ENCODE data around the gene PADI4. TPM values are rescaled to one million over a fixed set of nuclear protein-coding genes. Genes with fewer than 3 reads are reported as not detected.
"Not testable (repeated sequence)": the region's sequence is repeated elsewhere in the genome, so short reads cannot be mapped to it uniquely, and the experiment has no call there.

The PADI4 gene
- total RNA-seq, 1 experiment from 2014 or later, result not detected

DNA sequence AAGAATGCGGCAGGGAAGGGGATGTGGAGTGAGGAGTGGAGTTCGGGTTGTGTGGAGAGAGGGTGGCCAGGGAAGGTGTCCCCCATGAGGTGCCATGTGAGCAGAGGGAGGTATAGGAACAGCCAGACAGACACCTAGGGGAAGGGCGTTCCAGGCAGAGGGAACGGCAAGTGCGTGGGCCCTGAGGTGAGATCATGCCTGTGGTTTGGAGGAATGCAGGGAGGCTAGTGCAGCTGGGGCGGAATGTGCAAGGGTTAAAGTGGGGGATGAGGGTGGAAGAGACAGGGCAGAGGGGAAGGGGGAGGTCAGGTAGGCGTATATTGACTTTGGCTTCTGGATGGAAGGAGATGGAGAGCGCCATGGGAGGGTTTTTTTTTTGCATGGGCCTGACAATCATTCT, 32.4 kb downstream of the PADI4 start:
- Histone ChIP-seq H3K27ac (ENCODE audit: low read length) (no peak overlapping the region), H3K36me3 (ENCODE audit: control insufficient read depth, insufficient read depth, low read length) (no peaks in the 10 kb centered on the region), H3K9me3 (ENCODE audit: control insufficient read depth, insufficient read depth, low read depth, low read length) (no peaks in the 10 kb centered on the region), H3K4me3 (ENCODE audit: low read depth in 2 of 2, low read length in 2 of 2) (no peak overlapping the region), H3K4me1 (ENCODE audit: control insufficient read depth, insufficient read depth, low read length) (peaks cover 8% of the 10 kb centered on the region; the same call in 1 of the 2 replicates), H3K27me3 (ENCODE audit: control insufficient read depth, insufficient read depth, low read length) (no peaks in the 10 kb centered on the region)
- DNase-seq (ENCODE audit: low read depth, low spot score) (no peak), ATAC-seq (0 out of 2 replicates have a peak, but pooled peaks have one; percentile 26)
- in situ Hi-C loops (cut with HindIII; ENCODE audit: low pct_unique_long_range_greater_than_20kb, low sequenced_read_pairs), result no loop called here
- intact Hi-C loops (cut with micrococcal nuclease; ENCODE audit: unreplicated experiment), result no loop called here
- ChIA-PET CTCF (no interaction called here), POLR2A (no interaction called here)
- BruUV-seq (replicated peaks), result no TSS peak
- no peak for TF ChIP-seq SIN3A (IDR thresholded peaks at IDR 0.05; ENCODE audit: borderline replicate concordance, insufficient read depth, low read depth, low read length)
- no peak for TF ChIP-seq POLR2AphosphoS5 (IDR thresholded peaks at IDR 0.05; ENCODE audit: low read depth, low read length)

DNA sequence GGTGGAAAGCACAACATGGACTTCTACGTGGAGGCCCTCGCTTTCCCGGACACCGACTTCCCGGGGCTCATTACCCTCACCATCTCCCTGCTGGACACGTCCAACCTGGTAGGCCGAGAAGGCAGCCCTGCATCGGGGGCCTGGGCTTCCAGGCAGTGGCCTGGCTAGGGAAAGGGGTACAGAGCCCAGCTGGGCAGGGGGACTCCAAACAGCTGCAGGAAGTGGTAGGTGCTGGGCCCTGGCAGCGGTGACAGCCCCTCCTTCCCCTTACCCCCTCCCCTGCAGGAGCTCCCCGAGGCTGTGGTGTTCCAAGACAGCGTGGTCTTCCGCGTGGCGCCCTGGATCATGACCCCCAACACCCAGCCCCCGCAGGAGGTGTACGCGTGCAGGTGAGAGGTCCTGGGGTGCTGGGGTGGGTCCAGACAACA, 34.0 kb downstream of the PADI4 start:
- ATAC-seq (no peak), DNase-seq (ENCODE audit: low read depth, low spot score) (no peak)
- Histone ChIP-seq H3K36me3 (ENCODE audit: control insufficient read depth, insufficient read depth, low read length) (no peaks in the 10 kb centered on the region), H3K9me3 (ENCODE audit: control insufficient read depth, insufficient read depth, low read depth, low read length) (no peaks in the 10 kb centered on the region), H3K27ac (ENCODE audit: low read length) (no peak overlapping the region), H3K27me3 (ENCODE audit: control insufficient read depth, insufficient read depth, low read length) (no peaks in the 10 kb centered on the region), H3K4me3 (ENCODE audit: low read depth in 2 of 2, low read length in 2 of 2) (no peak overlapping the region), H3K4me1 (ENCODE audit: control insufficient read depth, insufficient read depth, low read length) (0 out of 2 replicates have a peak, but pooled peaks cover 2% of the 10 kb centered on the region)
- CTCF ChIA-PET, result no interaction called here
- POLR2A ChIA-PET, result no interaction called here
- TF ChIP-seq POLR2AphosphoS5 (IDR thresholded peaks at IDR 0.05; ENCODE audit: low read depth, low read length) (no peak), SIN3A (IDR thresholded peaks at IDR 0.05; ENCODE audit: borderline replicate concordance, insufficient read depth, low read depth, low read length) (no peak), TCF7L2 (IDR thresholded peaks at IDR 0.05; ENCODE audit: low read depth, low read length) (no peak)
- TF ChIP-seq, protein P1, sequence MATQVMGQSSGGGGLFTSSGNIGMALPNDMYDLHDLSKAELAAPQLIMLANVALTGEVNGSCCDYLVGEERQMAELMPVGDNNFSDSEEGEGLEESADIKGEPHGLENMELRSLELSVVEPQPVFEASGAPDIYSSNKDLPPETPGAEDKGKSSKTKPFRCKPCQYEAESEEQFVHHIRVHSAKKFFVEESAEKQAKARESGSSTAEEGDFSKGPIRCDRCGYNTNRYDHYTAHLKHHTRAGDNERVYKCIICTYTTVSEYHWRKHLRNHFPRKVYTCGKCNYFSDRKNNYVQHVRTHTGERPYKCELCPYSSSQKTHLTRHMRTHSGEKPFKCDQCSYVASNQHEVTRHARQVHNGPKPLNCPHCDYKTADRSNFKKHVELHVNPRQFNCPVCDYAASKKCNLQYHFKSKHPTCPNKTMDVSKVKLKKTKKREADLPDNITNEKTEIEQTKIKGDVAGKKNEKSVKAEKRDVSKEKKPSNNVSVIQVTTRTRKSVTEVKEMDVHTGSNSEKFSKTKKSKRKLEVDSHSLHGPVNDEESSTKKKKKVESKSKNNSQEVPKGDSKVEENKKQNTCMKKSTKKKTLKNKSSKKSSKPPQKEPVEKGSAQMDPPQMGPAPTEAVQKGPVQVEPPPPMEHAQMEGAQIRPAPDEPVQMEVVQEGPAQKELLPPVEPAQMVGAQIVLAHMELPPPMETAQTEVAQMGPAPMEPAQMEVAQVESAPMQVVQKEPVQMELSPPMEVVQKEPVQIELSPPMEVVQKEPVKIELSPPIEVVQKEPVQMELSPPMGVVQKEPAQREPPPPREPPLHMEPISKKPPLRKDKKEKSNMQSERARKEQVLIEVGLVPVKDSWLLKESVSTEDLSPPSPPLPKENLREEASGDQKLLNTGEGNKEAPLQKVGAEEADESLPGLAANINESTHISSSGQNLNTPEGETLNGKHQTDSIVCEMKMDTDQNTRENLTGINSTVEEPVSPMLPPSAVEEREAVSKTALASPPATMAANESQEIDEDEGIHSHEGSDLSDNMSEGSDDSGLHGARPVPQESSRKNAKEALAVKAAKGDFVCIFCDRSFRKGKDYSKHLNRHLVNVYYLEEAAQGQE (IDR thresholded peaks at IDR 0.05; ENCODE audit: insufficient read depth in 1 of 2, low read depth in 2 of 2, low read length in 1 of 2), result no peak
- TF ChIP-seq, protein P2, sequence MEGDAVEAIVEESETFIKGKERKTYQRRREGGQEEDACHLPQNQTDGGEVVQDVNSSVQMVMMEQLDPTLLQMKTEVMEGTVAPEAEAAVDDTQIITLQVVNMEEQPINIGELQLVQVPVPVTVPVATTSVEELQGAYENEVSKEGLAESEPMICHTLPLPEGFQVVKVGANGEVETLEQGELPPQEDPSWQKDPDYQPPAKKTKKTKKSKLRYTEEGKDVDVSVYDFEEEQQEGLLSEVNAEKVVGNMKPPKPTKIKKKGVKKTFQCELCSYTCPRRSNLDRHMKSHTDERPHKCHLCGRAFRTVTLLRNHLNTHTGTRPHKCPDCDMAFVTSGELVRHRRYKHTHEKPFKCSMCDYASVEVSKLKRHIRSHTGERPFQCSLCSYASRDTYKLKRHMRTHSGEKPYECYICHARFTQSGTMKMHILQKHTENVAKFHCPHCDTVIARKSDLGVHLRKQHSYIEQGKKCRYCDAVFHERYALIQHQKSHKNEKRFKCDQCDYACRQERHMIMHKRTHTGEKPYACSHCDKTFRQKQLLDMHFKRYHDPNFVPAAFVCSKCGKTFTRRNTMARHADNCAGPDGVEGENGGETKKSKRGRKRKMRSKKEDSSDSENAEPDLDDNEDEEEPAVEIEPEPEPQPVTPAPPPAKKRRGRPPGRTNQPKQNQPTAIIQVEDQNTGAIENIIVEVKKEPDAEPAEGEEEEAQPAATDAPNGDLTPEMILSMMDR (IDR thresholded peaks at IDR 0.05), result no peak
- intact Hi-C loops (cut with micrococcal nuclease; ENCODE audit: unreplicated experiment), result no loop called here
- in situ Hi-C loops (cut with HindIII; ENCODE audit: low pct_unique_long_range_greater_than_20kb, low sequenced_read_pairs), result no loop called here
- BruUV-seq (replicated peaks), result no TSS peak

DNA sequence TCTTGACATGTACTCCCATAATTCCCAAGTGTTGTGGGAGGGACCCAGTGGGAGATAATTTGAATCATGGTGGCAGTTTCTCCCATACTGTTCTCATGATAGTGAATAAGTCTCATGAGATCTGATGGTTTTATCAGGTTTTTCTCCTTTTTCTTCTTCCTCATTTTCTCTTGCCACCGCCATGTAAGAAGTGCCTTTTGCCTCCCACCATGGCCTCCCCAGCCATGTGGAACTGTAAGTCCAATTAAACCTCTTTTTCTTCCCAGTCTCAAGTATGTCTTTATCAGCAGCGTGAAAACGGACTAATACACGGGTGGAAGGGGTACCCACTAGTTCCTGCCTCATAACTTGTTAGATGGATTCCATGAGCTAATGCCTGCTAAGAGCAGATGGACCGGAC, 37.5 kb downstream of the PADI4 start:
- BruUV-seq (replicated peaks), result not testable (repeated sequence)
- CTCF ChIA-PET, result interaction anchor here (0.6 kb wide), 1 partner anchor 224 kb away, joined by 3 read pairs; no protein-coding TSS in a partner anchor

More for the DNA sequence above, 37.5 kb downstream of the PADI4 start:
- H3K4me1 ChIP-seq (ENCODE audit: control insufficient read depth, insufficient read depth, low read length); H3K36me3 ChIP-seq (ENCODE audit: control insufficient read depth, insufficient read depth, low read length); H3K9me3 ChIP-seq (ENCODE audit: control insufficient read depth, insufficient read depth, low read depth, low read length); in situ Hi-C loops (cut with HindIII; ENCODE audit: low pct_unique_long_range_greater_than_20kb, low sequenced_read_pairs); intact Hi-C loops (cut with micrococcal nuclease; ENCODE audit: unreplicated experiment); POLR2A ChIA-PET; DNase-seq (ENCODE audit: low read depth, low spot score); H3K4me3 ChIP-seq (ENCODE audit: low read depth in 2 of 2, low read length in 2 of 2); H3K27ac ChIP-seq (ENCODE audit: low read length); ATAC-seq; H3K27me3 ChIP-seq (ENCODE audit: control insufficient read depth, insufficient read depth, low read length): not testable (repeated sequence)

Data from Panc1 (cell line).